Gastroesophageal sphincter (tissue), 3 donors: ENCODE data around the gene NUDT16L1.

ENCODE experiments used
- EP300 ChIP-seq: sonication (generic); formaldehyde crosslinking; IDR thresholded peaks from one replicate; pipeline ENCODE4 v1.6.1; 2017; ENCODE audit warnings: antibody characterized with exemption, mild to moderate bottlenecking
- POLR2AphosphoS5 ChIP-seq: sonication (generic); formaldehyde crosslinking; IDR thresholded peaks from one replicate; pipeline ENCODE4 v1.6.1; 2017; ENCODE audit warnings: antibody characterized with exemption
- TF ChIP-seq, protein P1 (sequence below), 4 experiments: fragments of 200-600 bp in 2 of 4; fragments of 450-650 bp in 2 of 4; sonication (generic) in 1 of 4; IDR thresholded peaks; one replicate each; pipeline ENCODE4 v1.5.1; 2017 to 2019; ENCODE audit warnings: antibody characterized with exemption in 4 of 4, mild to moderate bottlenecking in 2 of 4, moderate library complexity in 2 of 4

DNA sequence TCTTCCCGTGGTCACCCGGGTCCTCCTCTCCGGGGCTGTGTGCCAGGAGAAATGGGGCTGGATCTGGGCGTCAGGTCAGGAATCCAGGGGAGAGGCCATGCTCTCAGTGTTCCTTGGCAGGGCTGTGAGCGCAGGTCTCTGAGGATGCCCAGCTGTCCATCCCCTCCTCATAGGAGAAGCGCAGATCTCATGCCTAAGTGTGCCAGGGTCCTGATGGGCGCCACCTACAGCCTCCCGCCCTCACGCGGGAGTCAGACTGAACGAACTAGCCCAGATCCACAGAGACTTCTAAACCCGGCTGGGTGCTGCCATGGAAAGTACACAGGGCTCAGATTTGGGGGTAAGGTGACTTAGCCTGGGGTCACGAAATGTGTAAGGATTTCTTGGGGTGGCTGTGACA is 44.4 kb upstream of the NUDT16L1 start:
- TF ChIP-seq, protein P1, sequence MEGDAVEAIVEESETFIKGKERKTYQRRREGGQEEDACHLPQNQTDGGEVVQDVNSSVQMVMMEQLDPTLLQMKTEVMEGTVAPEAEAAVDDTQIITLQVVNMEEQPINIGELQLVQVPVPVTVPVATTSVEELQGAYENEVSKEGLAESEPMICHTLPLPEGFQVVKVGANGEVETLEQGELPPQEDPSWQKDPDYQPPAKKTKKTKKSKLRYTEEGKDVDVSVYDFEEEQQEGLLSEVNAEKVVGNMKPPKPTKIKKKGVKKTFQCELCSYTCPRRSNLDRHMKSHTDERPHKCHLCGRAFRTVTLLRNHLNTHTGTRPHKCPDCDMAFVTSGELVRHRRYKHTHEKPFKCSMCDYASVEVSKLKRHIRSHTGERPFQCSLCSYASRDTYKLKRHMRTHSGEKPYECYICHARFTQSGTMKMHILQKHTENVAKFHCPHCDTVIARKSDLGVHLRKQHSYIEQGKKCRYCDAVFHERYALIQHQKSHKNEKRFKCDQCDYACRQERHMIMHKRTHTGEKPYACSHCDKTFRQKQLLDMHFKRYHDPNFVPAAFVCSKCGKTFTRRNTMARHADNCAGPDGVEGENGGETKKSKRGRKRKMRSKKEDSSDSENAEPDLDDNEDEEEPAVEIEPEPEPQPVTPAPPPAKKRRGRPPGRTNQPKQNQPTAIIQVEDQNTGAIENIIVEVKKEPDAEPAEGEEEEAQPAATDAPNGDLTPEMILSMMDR (IDR thresholded peaks at IDR 0.05): no peak
- TF ChIP-seq POLR2AphosphoS5 (no peak), EP300 (no peak)
